ENCODE data around the gene LDB2.

LDB2 gene

DNA sequence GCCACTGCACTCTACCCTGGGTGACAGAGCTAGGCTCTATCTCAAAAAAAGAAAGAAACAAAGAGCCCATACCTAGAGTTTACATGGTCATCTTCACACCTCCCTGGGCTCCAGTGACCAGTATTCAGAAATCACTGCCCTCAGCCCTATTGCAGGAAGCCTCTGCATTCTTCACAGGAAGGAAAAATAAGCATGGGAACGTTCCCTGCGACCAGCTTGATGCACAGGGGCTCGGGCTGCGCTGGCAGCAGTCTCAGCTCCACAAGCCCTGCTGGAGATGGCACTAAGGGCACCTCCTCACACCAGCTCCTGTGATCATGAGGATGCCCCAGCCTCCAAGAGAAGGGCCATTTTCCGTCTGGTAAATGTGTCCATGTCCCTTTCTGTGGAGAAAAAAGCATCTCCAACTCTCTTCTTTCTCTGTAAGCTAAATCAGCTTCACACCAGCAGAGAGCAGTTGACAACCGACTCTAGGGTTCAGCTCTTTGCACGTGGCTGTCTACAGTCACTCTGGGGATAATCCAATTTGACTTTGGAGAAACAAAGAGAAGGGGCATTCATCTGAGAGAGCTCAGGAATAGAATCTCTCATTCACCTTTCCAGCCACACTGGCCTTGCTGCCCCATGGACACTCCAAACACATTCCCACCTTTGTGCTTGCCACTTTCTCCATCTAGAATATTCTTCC lies 33.1 kb downstream of the LDB2 start:
- WGBS, 2 experiments = 79 to 84% methylated on average over 7 of the region's 7 CpGs
- H3K9me3 ChIP-seq (ENCODE audit: control insufficient read depth, low read length) = no peaks in the 10 kb centered on the region
- H3K4me1 ChIP-seq (ENCODE audit: control insufficient read depth, insufficient read depth, low read length) = no peaks in the 10 kb centered on the region
- H3K36me3 ChIP-seq (ENCODE audit: control insufficient read depth, insufficient read depth, low read length) = no peaks in the 10 kb centered on the region
- H3K27me3 ChIP-seq (ENCODE audit: control insufficient read depth, insufficient read depth, low read length, poor library complexity, severe bottlenecking) = no peaks in the 10 kb centered on the region
- no peak overlapping the region for H3K27ac ChIP-seq (ENCODE audit: insufficient read depth, low read depth, low read length, poor library complexity, severe bottlenecking)
- H3K4me3 ChIP-seq (ENCODE audit: insufficient read depth, low read depth, low read length) = no peak overlapping the region

DNA sequence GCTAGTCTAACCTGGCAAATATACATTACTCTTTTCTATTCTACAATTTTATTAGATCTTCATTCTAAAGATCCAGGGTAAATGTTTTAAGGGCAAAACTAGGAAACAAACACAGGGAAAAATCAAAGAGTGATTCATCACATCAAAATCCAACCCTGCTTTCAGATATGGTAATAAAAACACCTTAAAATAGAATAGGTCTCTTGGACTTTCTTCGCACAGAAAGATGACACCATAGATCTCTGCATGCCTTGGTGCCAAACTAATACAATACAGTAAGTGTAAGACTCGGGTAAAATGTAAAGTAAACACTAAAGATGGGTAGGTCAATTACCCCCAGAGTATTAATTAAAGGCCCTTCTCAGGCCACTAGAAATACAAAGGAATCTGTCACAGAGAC lies 34.2 kb downstream of the LDB2 start:
- Histone ChIP-seq H3K27ac (ENCODE audit: insufficient read depth, low read depth, low read length, poor library complexity, severe bottlenecking) (no peak overlapping the region), H3K4me3 (ENCODE audit: insufficient read depth, low read depth, low read length) (no peak overlapping the region), H3K27me3 (ENCODE audit: control insufficient read depth, insufficient read depth, low read length, poor library complexity, severe bottlenecking) (no peaks in the 10 kb centered on the region), H3K36me3 (ENCODE audit: control insufficient read depth, insufficient read depth, low read length) (no peaks in the 10 kb centered on the region), H3K4me1 (ENCODE audit: control insufficient read depth, insufficient read depth, low read length) (no peaks in the 10 kb centered on the region), H3K9me3 (ENCODE audit: control insufficient read depth, low read length) (no peaks in the 10 kb centered on the region)
- 97% methylated on average over 2 of the region's 2 CpGs; no CpG with 5 or more reads in 1 of the 2 experiments for WGBS, 2 experiments

GRCh38 chr4:16862697-16863096 lies 35.7 kb downstream of the LDB2 start:
- no peaks in the 10 kb centered on the region for H3K27me3 ChIP-seq (ENCODE audit: control insufficient read depth, insufficient read depth, low read length, poor library complexity, severe bottlenecking)
- no peak overlapping the region for H3K27ac ChIP-seq (ENCODE audit: insufficient read depth, low read depth, low read length, poor library complexity, severe bottlenecking)
- 93 to 94% methylated on average over 11 of the region's 11 CpGs for WGBS, 2 experiments
- no peaks in the 10 kb centered on the region for H3K4me1 ChIP-seq (ENCODE audit: control insufficient read depth, insufficient read depth, low read length)
- H3K4me3 ChIP-seq (ENCODE audit: insufficient read depth, low read depth, low read length) = no peak overlapping the region
- H3K36me3 ChIP-seq (ENCODE audit: control insufficient read depth, insufficient read depth, low read length) = no peaks in the 10 kb centered on the region
- no peaks in the 10 kb centered on the region for H3K9me3 ChIP-seq (ENCODE audit: control insufficient read depth, low read length)

DNA sequence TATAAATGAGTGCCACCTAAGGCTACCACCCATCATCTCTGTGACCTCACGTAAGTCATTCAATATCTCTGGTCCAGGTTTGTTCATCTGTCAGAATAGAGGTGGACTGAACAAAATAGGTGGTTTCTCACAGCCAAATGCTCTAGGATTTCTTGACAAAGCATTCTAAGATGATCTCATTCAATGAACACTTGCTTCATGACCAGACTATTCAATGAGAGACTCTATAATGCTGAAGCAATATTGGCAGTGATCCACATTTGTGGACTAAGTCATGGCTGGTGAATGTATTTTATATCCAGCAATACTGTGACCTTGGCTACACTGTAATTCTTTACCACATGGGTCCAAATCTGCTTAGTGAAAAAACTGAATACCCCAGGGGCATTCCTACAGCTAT lies 37.9 kb downstream of the LDB2 start:
- Histone ChIP-seq H3K36me3 (ENCODE audit: control insufficient read depth, insufficient read depth, low read length) (no peaks in the 10 kb centered on the region), H3K9me3 (ENCODE audit: control insufficient read depth, low read length) (no peaks in the 10 kb centered on the region), H3K27me3 (ENCODE audit: control insufficient read depth, insufficient read depth, low read length, poor library complexity, severe bottlenecking) (no peaks in the 10 kb centered on the region), H3K4me3 (ENCODE audit: insufficient read depth, low read depth, low read length) (no peak overlapping the region), H3K27ac (ENCODE audit: insufficient read depth, low read depth, low read length, poor library complexity, severe bottlenecking) (no peak overlapping the region), H3K4me1 (ENCODE audit: control insufficient read depth, insufficient read depth, low read length) (peaks cover 6% of the 10 kb centered on the region)
- 98 to 100% methylated on average over 1 of the region's 1 CpG for WGBS, 2 experiments

DNA sequence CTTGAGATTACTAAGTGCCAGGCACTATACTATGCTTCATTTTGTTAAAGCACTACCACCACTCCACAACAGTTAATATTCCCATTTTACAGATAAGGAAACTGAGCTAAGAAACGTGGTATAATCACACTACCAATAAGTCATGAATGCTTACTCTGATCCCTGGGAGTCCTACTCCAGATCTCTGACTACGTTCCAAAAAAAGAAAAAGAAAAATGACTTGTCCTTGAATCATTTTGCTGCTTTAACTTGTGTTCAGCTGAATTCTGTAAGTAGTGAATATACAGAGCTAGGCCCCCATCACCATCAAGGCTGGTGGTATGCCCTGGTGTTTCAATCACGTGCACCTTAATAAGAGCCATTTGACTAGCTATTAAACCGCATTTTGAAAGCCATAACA lies 39.4 kb downstream of the LDB2 start:
- no peak overlapping the region for H3K4me3 ChIP-seq (ENCODE audit: insufficient read depth, low read depth, low read length)
- peaks cover 6% of the 10 kb centered on the region for H3K4me1 ChIP-seq (ENCODE audit: control insufficient read depth, insufficient read depth, low read length)
- WGBS, 2 experiments = 90 to 93% methylated on average over 4 of the region's 4 CpGs
- H3K27me3 ChIP-seq (ENCODE audit: control insufficient read depth, insufficient read depth, low read length, poor library complexity, severe bottlenecking) = no peaks in the 10 kb centered on the region
- H3K9me3 ChIP-seq (ENCODE audit: control insufficient read depth, low read length) = no peaks in the 10 kb centered on the region
- no peak overlapping the region for H3K27ac ChIP-seq (ENCODE audit: insufficient read depth, low read depth, low read length, poor library complexity, severe bottlenecking)
- no peaks in the 10 kb centered on the region for H3K36me3 ChIP-seq (ENCODE audit: control insufficient read depth, insufficient read depth, low read length)

DNA sequence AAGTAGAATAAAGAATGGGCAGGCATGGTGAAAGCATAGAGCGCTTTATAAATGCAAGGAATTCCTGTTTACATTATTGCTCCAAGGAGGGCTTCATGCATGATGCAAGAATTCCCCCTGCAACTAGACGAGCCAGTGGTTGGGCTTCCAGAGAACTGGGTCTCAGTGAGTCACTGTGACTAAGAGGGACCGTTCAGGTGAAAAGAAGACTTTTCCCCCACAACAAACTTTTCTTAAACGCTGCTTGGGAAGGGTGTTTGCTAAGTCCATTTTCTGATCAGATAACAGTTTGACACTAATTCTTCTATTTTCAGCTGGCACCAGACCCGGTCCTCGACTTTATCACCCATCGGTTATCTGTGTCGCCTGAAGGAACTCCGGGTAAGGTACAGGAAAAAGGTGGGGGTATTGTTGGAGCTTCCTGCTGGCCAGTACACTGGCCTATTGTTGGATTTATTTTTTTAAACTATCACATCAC lies 40.1 kb downstream of the LDB2 start:
- H3K9me3 ChIP-seq (ENCODE audit: control insufficient read depth, low read length) = no peaks in the 10 kb centered on the region
- H3K4me3 ChIP-seq (ENCODE audit: insufficient read depth, low read depth, low read length) = no peak overlapping the region
- no peak overlapping the region for H3K27ac ChIP-seq (ENCODE audit: insufficient read depth, low read depth, low read length, poor library complexity, severe bottlenecking)
- peaks cover 6% of the 10 kb centered on the region for H3K4me1 ChIP-seq (ENCODE audit: control insufficient read depth, insufficient read depth, low read length)
- 83 to 86% methylated on average over 6 to 9 of the region's 9 CpGs for WGBS, 2 experiments
- H3K27me3 ChIP-seq (ENCODE audit: control insufficient read depth, insufficient read depth, low read length, poor library complexity, severe bottlenecking) = no peaks in the 10 kb centered on the region
- H3K36me3 ChIP-seq (ENCODE audit: control insufficient read depth, insufficient read depth, low read length) = no peaks in the 10 kb centered on the region

- Histone ChIP-seq H3K36me3 (ENCODE audit: control insufficient read depth, insufficient read depth, low read length) (no peaks in the 10 kb centered on the region), H3K27me3 (ENCODE audit: control insufficient read depth, insufficient read depth, low read length, poor library complexity, severe bottlenecking) (no peaks in the 10 kb centered on the region), H3K27ac (ENCODE audit: insufficient read depth, low read depth, low read length, poor library complexity, severe bottlenecking) (no peak overlapping the region), H3K4me1 (ENCODE audit: control insufficient read depth, insufficient read depth, low read length) (peaks cover 6% of the 10 kb centered on the region), H3K9me3 (ENCODE audit: control insufficient read depth, low read length) (no peaks in the 10 kb centered on the region), H3K4me3 (ENCODE audit: insufficient read depth, low read depth, low read length) (no peak overlapping the region)
- 93 to 95% methylated on average over 5 of the region's 5 CpGs for WGBS, 2 experiments
Measured at GRCh38 chr4:16857425-16857824, 41.0 kb downstream of the LDB2 start.

DNA sequence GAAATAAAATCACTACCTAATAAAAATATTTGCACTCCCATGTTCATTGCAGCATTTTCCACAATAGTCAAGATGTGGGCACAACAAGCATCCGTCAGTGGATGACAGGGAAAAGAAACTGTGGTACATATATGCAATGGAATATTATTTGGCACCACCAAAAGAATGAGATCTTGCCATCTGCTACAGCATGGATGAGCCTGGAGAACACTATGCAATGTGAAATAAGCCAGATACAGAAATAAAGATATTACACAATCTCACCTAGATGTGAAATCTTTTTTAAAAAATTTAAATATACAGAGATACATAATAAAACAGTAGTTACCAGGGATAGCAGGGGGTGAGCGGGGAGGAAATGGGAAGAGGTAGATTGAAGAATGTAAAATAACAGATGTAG lies 44.8 kb downstream of the LDB2 start:
- no peaks in the 10 kb centered on the region for H3K36me3 ChIP-seq (ENCODE audit: control insufficient read depth, insufficient read depth, low read length)
- WGBS, 2 experiments = 93 to 95% methylated on average over 2 of the region's 2 CpGs
- peaks cover 6% of the 10 kb centered on the region for H3K4me1 ChIP-seq (ENCODE audit: control insufficient read depth, insufficient read depth, low read length)
- H3K4me3 ChIP-seq (ENCODE audit: insufficient read depth, low read depth, low read length) = no peak overlapping the region
- H3K27me3 ChIP-seq (ENCODE audit: control insufficient read depth, insufficient read depth, low read length, poor library complexity, severe bottlenecking) = no peaks in the 10 kb centered on the region
- no peak overlapping the region for H3K27ac ChIP-seq (ENCODE audit: insufficient read depth, low read depth, low read length, poor library complexity, severe bottlenecking)
- H3K9me3 ChIP-seq (ENCODE audit: control insufficient read depth, low read length) = no peaks in the 10 kb centered on the region

DNA sequence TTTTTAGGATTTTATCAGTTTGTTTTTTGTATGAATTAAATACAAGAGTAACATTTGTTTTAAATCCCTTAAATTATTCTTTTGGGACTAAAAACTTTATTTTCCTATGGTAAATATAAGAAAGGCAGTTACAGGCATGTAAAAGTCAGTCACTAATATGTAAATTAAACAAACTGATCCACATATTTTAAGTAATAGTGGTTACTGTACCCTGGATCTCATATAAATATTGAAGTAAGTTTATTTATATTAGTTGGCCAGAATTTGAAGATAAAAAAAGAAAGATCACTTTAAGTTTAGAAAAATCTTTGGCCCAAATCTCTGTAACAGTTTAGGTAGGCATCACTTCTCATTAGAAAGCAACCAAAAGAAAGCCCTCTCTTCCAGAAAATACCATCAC lies 45.8 kb downstream of the LDB2 start:
- Histone ChIP-seq H3K27ac (ENCODE audit: insufficient read depth, low read depth, low read length, poor library complexity, severe bottlenecking) (no peak overlapping the region), H3K27me3 (ENCODE audit: control insufficient read depth, insufficient read depth, low read length, poor library complexity, severe bottlenecking) (no peaks in the 10 kb centered on the region), H3K4me3 (ENCODE audit: insufficient read depth, low read depth, low read length) (no peak overlapping the region), H3K4me1 (ENCODE audit: control insufficient read depth, insufficient read depth, low read length) (peaks cover 6% of the 10 kb centered on the region), H3K9me3 (ENCODE audit: control insufficient read depth, low read length) (no peaks in the 10 kb centered on the region), H3K36me3 (ENCODE audit: control insufficient read depth, insufficient read depth, low read length) (no peaks in the 10 kb centered on the region)

DNA sequence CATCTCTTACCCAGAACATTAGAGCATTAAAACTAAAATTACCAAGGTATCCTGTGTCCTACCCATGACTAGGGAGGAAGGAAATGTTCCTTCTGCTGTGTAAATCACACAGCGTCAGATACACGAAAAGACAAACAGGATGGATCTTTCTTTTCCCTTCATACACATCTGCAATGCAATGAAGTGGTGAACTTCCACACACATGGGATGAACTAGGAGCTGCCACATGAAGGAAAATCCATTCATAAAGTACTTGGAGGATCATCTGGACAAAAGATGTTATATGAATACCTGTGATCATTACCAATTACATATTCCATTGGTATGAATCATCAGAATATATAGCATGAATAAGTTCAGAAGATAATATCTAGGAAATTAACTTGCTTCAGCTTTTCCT lies 46.2 kb downstream of the LDB2 start:
- no peaks in the 10 kb centered on the region for H3K36me3 ChIP-seq (ENCODE audit: control insufficient read depth, insufficient read depth, low read length)
- no peak overlapping the region for H3K4me3 ChIP-seq (ENCODE audit: insufficient read depth, low read depth, low read length)
- H3K27ac ChIP-seq (ENCODE audit: insufficient read depth, low read depth, low read length, poor library complexity, severe bottlenecking) = no peak overlapping the region
- no peaks in the 10 kb centered on the region for H3K27me3 ChIP-seq (ENCODE audit: control insufficient read depth, insufficient read depth, low read length, poor library complexity, severe bottlenecking)
- 92 to 98% methylated on average over 2 of the region's 2 CpGs for WGBS, 2 experiments
- peaks cover 2% of the 10 kb centered on the region for H3K4me1 ChIP-seq (ENCODE audit: control insufficient read depth, insufficient read depth, low read length)
- no peaks in the 10 kb centered on the region for H3K9me3 ChIP-seq (ENCODE audit: control insufficient read depth, low read length)
